ENCODE results near the gene VPS41.
"Not testable (repeated sequence)": the region's sequence is repeated elsewhere in the genome, so short reads cannot be mapped to it uniquely, and the experiment has no call there.

Gene VPS41

DNA sequence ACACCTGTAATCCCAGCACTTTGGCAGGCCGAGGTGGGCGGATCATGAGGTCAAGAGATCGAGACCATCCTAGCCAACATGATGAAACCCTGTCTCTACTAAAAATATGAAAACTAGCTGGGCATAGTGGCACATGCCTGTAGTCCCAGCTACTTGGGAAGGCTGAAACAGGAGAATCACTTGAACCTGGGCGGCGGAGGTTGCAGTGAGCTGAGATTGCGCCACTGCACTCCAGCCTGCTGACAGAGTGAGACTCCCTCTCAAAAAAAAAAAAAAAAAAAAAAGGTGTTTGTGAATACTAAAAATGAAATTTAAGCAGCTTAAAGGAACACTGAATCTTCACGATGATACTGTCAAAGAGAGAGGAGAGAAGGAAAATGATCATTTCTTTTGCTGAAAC lies 54.0 kb downstream of the VPS41 start:
- FAIRE-seq, result not testable (repeated sequence)

DNA sequence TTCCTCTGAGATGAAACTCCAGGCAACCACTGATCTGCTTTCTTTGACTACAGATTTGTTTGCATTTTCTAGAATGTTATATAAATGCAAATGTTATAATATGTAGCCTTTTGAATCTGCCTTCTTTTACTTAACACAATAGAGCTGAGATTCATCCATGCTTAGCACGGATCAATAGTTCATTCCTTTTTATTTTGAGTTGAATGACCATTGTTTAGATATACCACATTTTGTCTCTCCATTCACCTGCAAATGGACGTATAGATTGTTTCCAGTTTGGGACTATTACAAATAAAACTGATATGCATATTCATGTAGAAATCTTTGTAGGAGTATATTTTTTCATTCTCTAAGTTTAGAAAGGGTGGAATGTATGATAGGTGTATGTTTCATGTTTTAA lies 57.7 kb downstream of the VPS41 start:
- no peak for FAIRE-seq

DNA sequence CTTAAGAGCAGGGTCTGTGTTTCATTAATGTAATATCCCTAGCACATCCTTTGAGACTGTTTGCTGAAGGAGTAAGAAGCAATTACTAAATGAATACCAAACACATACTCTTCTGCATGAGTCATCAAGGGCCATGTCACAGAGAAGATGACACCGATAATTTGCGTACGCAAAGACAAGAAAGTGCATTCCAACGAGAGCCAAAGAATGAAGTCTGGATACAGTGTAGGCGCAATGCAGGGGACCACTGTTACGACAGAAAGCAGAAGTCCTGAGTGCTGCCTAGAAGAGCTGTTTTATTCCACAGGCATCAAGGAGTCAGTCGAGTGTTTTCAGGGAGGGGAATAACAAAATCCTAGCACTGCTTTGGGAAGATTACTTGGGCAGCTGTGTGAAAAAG lies 62.7 kb downstream of the VPS41 start:
- no peak for FAIRE-seq

DNA sequence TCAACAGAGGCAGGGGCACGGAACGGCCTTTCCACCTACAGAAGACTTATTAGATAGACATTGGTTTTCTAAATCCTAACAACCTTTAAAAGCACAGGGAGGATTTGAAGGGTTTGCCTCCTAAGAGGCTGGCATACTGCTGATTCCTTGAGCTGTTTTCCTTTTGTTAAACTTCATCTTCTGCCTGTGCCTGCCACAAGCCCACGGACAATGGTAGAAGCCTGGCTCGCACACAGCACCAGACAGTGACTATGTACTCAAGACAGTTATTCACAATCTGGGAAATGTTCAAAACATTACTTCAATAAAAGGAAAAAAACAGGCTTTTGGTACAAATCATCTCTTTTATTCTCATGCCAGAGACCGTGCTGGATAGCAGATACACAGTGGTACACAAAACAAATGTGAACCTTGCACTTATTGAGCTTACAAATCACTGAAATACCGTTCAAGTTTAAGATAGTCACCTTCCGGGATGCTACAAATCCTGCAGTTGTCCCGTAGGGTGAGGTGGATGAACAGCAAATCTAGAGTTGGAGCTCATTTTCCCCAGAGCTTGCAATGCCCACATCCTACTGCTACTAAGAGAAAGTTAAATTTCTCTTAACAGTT lies 63.9 kb downstream of the VPS41 start:
- FAIRE-seq, result no peak

DNA sequence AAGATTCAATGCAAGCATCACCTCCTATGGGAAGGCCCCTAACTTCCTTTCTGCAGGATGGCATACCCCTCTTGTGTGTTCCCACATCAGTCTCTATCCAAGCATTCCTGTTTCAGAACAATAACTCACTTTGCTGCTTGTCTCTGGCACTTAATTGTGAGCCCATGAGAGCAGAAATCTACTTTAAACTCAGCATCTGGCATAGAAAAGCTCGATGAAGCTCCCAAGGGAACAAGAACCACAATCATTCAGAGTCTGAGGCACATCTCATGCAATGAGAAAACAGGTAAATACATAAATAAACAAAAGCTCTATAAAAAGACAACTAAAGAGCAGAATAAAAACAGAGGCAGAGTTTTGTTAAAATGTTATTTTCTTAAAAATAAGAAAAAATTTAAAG lies 66.2 kb downstream of the VPS41 start:
- no peak for FAIRE-seq

DNA sequence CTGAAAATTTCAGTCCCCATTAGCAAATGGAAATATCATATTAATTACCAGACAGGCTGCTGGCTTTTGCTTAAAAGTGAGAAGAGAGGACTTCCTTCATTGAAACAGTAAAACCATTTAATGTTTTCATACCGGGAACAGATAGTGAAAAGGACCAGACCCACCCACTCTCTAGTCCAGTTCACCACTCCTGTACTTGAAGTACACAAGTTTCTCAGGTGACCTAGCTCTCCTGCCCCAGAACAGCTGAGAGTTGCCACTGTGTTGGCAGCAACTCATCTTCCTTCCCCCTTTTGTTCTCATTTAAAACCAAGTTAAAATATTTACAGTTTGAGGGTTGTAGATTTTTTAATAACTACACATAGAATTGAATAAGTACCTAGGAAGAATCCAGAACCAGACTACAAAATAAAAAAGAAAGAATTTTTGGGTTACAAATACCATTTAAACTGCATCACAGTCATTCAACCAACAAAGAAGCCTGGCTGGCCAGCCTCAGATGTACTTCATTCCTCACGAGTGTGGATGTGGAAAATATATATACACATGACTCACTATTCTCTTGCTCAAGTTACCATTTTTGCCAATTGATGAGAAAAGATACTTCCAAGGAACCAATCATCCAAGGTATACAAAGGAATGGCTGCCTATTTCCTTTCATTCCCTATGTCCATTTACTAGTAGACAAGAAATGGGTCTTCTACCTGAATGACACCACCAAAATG lies 68.1 kb downstream of the VPS41 start:
- FAIRE-seq, result no peak

DNA sequence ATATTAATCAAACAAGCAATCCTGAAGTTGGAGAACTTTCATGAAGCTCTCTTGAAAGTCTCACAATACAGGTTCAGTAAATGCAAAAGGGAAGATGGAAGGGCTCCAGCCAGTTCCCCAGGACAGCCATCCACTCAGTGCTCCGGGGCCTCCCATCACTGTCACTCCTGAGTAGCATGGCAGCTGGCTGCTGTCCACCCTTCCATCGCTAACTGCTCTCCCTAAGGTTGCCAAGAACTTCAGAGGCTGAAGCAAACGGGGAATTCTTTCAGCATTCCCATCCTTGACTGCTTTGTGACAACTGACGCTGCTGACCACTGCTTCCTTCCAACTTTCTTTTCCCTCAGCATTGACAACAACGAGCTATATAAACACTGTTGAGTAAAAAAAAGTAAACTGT lies 69.1 kb downstream of the VPS41 start:
- no peak for FAIRE-seq

DNA sequence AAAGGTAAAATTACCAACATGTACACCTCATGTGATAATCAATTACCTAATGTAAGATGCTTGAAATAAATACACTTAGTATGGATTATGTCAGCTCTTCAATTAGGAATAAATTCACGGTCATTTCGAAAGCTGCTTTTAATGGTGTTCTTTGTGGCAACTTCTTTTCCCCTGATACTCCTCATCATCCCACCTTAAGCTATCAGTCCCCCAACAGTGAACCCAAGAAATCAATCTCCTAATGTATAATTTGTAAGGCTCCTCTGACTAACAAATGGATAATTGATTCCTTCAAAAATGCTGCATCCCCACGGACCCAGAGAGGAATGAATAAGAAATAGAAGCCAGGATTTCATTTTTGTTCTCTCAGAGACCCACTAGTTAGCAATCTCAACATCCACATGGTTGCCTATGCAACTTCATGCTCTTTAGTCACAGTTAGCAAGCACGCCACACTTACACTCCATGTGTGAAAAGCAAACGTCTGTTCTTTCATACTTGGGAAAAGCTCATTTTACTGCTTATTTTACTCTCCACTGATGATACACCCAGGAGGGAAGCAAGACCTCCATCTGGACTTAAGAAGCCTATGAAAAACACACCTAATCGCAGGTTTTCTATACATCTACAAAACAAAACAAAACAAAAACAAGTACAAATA lies 70.1 kb downstream of the VPS41 start:
- no peak for FAIRE-seq

DNA sequence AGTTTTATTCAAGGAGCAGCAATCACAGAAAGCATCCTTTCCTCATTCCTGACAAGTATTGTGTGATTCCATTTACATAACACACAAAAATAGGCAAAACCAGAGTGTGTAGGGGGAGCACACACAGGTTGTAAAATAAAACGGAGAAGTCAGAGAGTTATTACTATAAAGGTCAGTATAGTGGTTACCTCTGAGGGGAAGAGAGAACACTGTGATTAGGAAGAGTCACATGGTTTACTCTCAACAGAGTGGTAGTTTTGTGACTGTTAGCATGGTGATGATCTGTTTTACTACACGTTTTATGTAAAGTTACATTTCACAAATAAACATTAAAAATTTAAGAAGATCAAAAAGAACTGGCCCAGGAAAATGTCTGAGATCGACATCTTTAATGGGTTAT lies 74.6 kb downstream of the VPS41 start:
- FAIRE-seq, result no peak

DNA sequence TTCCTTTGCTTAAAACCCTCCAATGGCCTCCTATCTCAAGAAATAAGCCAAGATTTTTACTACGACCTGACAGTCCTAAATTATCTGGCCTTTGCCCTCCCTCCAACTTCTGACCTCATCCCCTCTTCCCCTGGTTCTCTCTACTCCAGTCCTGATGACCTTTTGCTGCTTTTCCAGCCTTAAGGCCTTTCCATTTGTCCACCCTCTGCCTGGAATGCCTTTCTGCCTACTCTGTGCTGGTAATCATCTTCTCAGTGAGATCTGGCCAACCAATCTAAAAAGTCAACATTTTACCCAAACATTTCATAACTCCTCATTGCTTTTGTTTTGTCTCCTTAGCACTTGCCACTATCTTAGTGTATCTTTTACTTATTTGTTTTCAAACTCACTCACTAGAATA lies 75.7 kb downstream of the VPS41 start:
- no peak for FAIRE-seq

DNA sequence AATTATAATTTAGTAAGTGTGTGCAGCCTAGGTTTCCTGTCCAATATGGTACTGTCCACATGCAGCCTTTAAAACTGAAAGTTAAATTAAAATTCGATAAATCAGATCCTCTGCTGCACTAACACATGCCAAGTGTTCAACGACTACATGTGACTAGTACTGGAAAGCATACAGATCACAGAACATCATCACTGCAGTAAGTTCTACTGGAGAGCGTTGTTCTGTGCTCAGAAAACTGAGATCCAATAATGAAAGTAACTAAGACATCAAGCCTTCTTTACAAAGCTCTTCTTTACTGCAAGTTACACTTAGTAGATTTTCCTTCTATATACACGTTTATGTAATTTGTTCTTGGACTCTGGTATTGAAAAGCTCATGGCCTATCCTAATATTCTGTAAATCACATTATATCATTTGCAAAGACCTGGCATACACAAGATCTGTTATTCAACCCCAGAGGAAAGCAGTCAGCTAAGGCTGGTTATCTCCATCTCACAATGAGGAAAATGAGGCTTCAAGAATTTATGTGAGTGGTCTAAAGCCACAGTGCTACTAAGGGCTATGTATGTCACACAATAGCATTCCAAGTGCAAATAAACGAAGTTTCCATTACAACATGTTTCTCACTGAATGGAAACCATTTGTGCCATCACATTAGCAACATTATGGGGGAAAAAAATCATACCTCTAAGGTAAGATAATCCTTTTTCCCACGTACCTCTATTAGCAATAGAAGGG lies 77.6 kb downstream of the VPS41 start:
- no peak for FAIRE-seq

DNA sequence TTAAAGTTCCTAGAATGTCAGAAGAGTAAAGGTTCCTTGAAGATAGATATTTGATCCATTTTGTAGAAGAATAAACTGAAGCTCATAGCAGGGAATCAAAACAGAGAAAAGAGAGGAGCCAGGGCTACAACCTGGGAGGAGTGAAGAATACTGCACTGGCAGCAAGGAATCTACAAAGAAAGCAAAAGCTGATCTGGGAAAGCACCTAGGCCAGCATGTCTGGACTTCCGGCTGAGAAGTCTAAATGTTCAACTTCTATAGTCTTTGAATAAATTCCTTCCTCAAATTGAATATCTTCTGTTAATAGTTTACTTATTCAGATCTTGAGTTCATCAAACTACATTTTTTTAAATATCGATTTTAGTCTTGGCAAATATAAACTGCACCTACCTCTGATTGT lies 78.2 kb downstream of the VPS41 start:
- no peak for FAIRE-seq

DNA sequence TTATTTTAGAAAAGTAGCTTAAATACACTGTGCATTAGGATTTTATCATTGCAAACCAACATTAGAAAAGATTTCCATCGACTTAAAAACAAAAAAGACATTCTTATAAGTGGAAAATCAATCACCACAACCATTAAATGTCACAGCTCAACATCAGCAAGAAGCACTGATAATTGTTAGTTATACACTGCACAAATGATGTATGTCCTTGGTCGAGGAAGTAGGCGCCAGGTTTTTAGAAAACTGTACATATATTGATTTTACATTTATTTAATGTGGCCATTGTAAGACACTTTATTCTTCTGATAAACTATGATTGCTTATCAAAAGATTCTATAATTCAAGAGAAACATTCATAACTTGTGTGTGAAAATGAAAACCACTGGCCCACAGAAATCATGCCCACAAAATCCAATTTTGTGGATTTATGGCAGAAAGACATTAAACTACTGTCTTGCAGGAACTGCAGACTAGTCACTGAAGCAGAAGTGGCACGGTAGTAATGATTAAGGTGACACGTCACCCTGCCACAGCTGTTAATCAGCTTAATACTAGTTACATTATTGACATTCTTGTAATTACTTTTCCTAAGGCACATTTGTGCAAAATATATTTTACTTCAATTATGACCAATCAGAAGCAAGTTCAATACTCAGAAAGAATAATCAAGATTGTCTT lies 79.4 kb downstream of the VPS41 start:
- no peak for FAIRE-seq

DNA sequence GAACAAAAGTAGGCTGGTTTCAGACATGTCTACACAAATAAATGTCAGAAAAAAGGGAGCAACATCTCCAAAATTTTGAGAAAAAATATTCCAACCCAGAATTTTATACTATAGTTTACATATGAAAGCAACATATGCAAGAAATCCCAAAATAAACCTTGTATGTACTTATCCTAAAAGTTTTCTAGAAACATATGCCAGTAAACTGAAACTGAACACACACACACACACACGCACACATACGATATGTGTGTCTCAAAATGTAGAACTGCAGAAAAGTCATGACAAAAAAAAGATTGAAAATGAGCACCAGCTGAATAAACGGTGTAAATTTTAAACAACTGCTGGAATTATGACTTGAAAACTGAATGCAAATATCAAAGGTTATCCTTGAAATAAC lies 81.0 kb downstream of the VPS41 start:
- no peak for FAIRE-seq

DNA sequence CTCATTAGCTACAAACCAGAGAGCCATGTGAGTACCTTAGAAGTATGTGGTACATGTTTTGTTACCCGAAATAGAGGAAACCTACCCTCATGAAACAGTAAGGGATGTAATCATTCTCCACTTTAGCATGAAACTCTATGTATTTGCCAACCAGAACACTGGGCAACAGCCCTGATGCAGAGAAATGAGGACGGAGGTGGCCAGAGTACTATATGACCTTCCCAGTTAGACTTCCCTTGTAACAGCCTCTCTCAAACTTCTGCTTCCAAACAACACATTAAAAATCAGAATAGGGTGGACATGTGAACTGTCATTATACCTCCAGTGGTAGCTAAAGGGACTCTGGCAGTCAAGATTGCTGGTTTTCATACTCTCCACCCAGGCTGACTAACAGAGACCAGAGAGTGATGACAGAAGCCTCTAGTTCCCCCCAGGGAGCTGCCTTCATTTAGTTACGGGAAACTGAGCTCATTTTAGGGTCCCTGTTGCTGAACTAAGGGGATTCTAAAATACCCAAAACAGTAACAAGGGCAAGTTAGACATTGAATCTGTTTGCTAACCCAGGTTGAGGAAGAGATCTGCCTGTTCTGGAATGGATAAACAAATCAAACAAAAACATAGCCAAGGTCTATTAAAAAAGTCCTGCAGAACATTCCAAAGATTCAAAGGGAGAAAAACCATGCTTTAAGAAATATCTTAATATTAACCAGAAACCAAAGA lies 83.1 kb downstream of the VPS41 start:
- no peak for FAIRE-seq

DNA sequence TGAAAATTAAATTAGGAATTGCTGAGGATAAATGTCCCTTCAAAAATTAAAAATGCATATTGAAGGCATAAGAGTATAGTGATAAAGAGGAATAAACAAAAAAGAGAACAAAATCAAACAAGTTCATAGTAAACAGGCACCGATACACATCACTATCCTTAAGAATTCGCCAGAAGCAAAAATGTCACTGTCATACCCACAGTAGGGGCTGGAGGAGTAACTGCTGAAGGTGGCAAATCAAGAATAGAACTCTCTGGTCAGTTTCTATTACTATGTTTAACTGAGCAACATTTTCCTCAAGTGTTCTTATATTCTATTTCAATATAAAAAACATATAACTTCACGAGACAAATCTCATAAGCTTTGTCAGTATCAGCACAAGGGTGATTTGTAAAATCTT lies 84.0 kb downstream of the VPS41 start:
- no peak for FAIRE-seq

DNA sequence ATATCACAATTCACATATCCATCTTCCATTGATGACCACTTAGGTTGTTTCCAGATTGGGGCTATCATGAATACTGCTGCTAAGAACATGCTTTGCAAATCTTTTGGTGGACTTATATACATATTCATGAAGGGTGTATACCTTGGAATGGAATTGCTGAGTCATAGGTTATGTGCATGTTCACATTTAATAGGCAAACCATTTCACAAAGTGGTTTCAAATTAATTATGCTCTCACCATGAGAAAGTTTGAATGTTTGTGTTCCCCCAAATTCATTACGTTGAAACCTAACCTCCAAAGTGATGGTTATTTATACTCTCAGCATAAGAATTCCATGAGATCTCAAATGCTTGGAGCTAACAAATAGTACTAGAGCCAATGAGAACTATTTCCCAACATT lies 86.4 kb downstream of the VPS41 start:
- no peak for FAIRE-seq

DNA sequence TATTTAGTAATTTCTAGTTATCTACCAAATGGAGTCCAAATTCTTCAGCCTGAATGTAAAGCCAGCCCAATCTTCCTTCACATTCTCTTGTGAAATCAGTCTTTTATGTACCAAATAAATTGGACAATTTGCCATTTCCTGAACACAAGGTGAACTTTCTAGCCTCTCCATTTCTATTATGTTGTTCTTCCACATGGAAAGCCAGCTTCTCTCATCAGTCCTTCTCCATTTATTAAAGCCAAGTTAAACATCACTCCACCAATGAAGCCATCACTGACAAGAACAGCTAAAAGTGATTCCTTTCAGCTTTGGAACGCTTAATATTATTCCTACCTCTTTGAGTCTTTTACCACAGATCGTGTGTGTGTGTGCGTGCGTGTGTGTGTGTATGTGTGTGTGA lies 88.4 kb downstream of the VPS41 start:
- FAIRE-seq, result no peak

DNA sequence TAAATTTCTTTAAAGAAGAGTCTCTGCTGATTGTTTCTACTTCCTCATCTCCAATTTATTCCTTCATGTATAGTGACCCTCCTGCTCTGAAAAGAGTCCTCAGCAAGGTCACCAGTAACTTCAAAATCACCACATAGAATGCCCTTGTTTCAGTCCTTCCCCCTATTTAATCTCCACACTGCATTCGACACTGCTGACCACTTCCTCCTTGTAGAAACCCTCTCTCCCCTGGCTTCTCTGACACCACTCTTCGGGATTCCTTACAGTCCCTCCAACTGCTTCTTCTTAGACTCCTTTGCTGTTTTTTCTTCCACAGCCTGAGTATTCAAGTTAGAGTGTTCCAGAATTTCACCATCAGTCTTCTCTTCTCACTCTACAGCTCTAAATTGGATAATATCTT lies 89.5 kb downstream of the VPS41 start:
- no peak for FAIRE-seq

DNA sequence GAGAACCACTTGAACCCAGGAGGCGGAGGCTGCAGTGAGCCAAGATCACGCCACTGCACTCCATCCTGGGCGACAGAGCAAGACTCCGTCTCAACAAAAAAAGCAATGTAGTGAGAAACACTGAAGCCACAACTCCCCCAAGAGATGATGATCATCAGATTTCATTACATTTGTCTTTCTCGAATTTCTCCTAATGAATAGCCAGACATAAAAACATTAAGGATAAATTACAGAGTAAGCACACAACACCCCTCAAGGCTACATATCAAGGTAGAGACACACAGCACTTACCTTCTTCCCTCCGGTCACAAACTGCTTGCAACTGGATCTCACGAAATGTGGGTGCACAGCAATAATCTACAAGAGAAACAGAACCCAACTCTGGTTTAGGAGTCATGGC lies 91.5 kb downstream of the VPS41 start:
- FAIRE-seq, result no peak

DNA sequence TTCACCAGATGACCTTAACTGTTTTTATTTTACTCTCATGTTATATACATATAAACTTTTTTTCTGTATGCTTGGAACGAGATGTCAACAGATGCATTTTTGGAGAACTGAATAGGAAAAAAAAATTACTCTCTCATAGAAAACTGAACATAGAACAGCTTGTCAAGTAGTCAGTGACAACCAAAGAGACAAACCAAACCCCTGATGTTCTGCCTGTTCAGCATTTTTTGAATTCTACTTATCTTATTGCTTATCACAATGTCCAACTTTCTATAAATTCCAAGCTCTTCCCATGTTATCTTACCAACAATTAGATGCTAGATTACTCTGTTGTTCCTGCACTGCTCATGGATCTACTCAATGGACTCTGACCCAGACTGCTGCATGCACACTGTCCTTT lies 95.2 kb downstream of the VPS41 start:
- no peak for FAIRE-seq

DNA sequence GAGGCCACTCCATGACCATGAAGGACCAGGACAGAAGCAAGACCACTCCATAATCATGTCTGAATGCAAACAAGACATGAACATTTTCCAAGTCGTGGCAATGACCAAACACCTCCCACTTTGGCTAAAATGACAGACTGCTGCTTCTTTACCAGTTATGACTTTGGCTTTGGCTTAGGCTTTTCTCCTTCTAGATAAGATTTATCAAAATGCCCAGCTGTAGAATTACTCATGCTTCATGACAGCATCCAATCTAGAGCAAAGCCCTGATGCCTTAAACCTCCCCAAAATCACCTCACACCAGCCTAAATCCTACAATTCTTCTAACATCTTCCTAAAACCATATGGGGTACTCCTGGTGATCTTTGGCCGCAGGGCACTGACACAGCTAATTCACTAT lies 102.1 kb downstream of the VPS41 start:
- no peak for FAIRE-seq

DNA sequence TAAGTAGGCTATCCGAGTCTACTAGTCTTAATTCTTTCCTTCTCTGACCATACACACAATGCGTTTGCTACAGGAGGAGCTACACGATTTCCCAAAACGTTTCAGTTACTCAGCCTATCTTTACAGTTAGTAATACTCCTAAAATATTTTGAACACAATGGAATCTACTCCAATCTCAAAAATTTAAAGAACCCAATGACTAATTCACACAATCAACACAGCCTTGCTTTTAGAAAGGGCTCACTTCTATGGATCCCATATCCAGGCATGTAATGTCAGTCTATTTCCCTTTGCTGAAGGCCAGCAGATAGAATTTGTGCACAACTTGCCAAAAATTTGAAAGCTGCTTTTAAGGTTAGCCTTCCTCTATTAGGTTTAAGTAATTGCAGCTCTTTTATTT lies 107.2 kb downstream of the VPS41 start:
- FAIRE-seq, result no peak
